NCI-H146 treated with DMSO at 0.1 percent for 48 hours (cell line): ENCODE results near the gene MPIG6B.

ENCODE experiments used
- DNase-seq: peaks from one replicate; lab custom pipeline; 2025; ENCODE audit not compliant: unreplicated experiment; lab: John Stamatoyannopoulos, UW

The MPIG6B gene

DNA sequence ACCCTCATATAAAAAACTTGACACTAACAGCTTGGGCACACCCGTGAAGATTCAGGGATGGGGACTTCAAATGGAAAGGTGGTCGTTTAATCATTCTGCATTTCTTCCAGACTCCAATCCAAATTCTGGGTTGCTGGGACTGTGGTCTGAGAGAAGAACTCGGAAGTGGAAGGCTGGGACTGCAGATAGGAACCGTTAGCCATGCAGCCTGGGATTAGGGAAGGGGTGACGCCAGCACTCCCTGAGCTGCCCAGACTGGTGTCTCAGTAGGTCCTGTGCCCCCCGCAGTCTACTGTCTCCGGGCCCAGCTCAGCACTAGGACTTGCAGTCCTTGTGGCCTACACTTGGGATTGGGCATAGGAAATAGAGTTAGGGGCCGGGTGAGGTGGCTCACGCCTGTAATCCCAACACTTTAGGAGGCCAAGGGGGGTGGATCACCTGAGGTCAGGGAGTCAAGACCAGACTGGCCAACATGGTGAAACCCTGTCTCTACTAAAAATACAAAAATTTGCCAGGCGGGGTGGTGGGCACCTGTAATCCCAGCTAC, 13.7 kb downstream of the MPIG6B start:
- DNase-seq, result no peak

DNA sequence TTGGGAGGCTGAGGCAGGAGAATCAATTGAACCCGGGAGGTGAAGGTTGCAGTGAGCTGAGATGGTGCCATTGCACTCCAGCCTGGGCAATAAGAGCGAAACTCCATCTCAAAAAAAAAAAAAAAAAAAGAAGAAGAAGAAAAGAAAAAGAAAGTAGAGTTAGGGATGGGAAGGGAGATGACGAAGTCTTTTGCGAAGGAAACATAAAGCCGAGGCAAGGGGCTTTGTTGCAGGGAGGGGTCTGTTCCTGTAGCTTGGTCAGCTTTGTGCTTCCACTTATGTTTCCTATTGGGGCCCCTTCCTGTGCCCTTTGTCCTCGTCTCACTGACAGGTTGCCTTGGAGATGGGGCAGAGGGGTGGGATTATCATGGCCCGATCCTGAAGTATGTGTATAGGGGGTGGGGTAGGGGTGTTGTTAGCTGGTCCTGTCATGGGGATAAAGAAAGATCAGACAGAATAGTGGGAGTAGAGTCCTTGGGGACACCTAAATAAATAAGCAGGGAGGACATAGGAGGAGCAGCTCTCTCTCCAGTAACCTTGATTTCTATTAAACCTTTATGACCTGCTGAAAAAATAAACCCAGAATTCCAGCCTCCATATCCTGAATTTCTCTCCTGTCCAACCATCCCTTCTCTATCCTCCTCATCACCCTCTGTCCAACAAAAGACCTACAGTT, 14.3 kb downstream of the MPIG6B start:
- peak; percentile 77 for DNase-seq

- peak; percentile 43 for DNase-seq
These were observed 15.1 kb downstream of the MPIG6B start for GRCh38 chr6:31737991-31738979.

- peak; percentile 97 for DNase-seq
These were observed 16.6 kb downstream of the MPIG6B start, which contains the start of gene MSH5 for GRCh38 chr6:31739639-31740396. Gene MSH5 (plus strand): TSS chr6:31740005. CDS start chr6:31740467, 462 bp downstream.

DNA sequence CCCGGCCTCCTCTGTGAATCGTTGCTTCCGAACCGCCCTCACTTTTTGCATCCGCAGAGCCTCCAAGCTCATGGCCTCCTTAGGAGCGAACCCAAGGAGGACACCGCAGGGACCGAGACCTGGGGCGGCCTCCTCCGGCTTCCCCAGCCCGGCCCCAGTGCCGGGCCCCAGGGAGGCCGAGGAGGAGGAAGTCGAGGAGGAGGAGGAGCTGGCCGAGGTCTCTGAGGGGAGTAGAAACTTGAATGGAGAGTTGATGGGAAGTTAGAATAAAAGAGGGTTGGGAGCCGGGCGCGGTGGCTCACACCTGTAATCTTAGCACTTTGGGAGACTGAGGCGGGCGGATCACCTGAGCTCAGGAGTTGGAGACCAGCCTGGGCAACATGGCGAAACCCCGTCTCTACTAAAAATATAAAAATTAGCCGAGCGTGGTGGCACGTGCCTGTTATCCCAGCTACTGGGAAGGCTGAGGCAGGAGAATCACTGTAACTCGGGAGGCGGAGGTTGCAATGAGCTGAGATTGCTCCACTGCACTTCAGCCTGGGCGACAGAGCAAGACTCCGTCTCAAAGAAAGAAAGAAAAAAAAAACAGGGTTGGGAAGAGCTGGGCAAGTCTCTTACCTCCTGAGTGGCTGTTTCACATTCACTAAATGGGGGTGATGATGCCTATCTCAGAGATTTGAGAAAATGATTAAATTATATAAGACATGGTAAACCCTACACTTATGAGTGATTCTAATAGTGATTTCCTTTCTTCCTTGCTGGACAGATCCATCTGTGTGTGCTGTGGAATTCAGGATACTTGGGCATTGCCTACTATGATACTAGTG, 17.4 kb downstream of the MPIG6B start:
- no peak for DNase-seq

- DNase-seq, result no peak
These were observed 18.6 kb downstream of the MPIG6B start for GRCh38 chr6:31741815-31742214.

DNA sequence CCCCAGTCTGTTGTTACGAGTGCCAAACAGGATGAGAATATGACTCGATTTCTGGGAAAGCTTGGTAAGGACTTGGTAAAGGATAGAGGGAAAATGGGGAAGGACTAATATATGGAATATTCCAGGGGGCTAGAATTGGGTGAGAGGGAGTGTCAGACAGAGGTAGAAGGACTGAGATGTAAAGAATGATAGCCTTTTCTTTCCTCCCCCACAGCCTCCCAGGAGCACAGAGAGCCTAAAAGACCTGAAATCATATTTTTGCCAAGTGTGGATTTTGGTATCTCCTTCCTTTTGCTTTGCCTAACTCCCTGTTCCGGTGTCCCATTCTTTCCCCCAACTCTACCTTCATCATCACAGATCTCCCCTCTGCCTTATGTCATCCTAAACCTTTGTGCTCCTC, 19.7 kb downstream of the MPIG6B start:
- no peak for DNase-seq

DNA sequence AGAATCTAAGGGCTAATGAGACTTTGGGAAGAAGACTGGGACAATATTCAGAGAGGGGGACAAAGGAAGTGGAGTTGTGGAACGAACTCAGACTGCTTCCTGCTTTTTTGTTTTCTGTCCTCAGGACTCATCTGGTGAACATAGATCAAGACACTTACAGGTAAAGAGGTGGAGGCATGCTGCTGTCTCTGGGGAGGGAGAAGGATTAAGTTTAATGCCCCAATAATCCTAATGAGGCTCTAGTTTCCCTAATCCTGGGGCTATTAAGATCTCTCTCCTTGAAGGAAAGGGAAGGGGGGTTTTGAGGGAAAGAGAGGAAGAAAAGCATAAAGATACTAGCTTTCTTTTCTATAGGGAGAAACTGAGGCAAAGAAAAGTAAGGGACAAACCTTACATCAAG, 21.2 kb downstream of the MPIG6B start:
- no peak for DNase-seq

DNA sequence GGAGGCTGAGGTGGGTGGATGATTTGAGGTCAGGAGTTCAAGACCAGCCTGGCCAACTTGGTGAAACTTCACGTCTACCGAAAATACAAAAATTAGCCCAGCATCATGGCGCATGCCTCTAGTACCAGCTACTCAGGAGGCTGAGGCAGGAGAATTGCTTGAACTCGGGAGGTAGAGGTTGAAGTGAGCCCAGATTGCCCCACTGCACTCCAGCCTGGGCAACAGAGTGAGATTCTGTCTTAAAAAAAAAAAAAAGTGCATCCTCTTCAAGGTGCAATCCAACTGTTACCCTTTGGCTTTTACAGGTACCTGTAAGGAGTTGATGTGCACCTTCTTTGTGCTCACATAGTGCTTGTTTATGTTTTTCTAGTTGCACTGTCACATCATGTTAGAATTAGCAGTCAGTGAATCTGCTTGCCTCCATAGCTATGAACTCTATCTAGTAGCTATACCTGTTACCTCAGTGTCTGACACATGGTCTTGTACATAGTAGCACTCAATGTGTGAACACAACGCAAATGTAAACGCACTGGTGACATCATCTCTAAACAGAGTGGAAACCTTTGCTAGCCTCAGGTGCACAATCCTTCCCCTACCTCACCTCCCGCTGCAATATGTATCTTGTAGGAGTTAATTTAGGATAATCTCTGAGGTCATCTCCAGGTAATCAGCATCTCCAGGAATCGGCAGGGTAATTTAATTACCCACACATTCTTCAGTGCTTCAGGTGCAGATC, 26.3 kb downstream of the MPIG6B start:
- no peak for DNase-seq

DNA sequence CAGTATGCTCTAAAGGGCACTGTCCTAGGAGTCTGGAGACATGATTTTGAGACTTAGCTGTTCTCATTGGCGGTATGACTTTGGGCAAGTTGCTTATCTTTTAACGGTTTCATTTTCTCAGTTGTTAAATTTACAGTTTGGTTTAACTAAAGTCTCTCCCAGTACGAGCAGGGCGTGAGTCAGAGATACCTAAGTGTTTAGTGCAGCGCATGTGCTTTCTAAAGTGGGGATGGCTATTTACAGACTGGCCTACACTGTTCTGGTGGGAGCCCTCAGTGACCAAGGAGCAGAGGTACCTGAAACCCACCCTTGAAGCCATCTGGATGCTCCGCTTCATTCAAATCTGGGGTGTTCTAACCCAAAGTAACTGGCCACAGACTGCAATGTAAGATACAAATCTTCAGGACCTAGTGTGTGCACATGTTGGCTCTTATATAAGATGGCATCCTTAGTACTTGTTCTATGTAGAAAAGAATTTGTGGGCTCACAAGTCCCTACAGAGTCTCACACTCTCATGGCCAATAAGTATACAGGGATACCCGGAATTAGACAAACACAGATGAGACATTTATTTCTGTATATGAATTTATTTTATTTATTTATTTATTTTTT, 27.3 kb downstream of the MPIG6B start:
- DNase-seq, result no peak

GRCh38 chr6:31752739-31753319, 29.7 kb downstream of the MPIG6B start:
- no peak for DNase-seq

DNA sequence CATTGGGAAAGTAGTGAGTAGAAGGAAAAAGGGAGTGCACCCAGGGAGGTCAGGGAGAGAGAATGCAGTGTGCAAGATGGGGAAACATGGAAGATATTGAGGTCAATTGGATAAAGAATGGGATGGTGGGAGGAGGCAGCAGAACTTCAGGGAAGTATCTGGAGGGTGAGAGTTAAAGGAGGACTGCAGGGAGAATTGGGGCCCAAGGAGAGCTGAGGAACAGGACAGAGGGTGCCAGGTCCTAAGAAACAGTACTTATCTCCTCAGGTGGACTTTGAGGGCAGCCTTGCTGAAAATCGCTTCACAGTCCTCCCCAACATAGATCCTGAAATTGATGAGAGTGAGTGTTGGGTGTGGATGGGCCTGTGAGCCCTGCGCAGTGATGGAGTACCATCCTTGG, 35.1 kb downstream of the MPIG6B start:
- no peak for DNase-seq

DNA sequence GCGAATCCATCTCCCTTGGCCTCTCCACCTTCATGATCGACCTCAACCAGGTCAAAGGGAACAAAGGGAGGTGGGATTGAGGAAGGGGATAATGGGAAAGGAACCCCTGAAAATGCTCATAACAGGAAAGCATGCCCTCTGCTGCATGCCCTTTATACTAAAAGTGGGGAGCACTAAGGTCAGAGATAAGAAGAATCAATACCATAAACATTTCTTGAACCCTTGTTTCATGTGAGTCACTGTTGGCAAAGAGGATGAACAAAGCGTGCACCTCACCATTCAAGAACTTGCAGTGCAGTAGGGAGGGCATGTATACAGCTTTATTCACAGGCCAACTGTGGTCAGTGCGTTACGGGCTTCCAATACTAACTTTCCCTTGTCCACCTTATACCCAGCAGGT, 37.6 kb downstream of the MPIG6B start:
- no peak for DNase-seq

DNA sequence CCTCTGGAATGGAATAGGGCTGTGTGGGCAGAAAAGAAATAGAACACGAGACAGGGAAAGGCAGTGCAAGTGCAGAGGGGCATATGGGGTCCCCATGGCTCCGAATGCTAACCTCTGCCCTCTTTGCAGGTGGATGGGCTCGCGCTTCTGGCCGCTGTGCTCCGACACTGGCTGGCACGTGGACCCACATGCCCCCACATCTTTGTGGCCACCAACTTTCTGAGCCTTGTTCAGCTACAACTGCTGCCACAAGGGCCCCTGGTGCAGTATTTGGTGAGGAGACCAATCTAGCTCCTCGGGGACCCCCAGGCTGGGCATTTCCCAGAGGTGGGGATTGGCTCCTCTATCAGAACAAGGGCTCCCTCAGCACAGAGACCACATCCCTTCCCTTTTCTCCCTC, 38.2 kb downstream of the MPIG6B start:
- no peak for DNase-seq

- no peak for DNase-seq
These were observed 39.2 kb downstream of the MPIG6B start, which contains the start of gene SAPCD1 for GRCh38 chr6:31762356-31762755. Gene SAPCD1 (plus strand): TSS chr6:31762656. CDS start chr6:31763055, 399 bp downstream.

DNA sequence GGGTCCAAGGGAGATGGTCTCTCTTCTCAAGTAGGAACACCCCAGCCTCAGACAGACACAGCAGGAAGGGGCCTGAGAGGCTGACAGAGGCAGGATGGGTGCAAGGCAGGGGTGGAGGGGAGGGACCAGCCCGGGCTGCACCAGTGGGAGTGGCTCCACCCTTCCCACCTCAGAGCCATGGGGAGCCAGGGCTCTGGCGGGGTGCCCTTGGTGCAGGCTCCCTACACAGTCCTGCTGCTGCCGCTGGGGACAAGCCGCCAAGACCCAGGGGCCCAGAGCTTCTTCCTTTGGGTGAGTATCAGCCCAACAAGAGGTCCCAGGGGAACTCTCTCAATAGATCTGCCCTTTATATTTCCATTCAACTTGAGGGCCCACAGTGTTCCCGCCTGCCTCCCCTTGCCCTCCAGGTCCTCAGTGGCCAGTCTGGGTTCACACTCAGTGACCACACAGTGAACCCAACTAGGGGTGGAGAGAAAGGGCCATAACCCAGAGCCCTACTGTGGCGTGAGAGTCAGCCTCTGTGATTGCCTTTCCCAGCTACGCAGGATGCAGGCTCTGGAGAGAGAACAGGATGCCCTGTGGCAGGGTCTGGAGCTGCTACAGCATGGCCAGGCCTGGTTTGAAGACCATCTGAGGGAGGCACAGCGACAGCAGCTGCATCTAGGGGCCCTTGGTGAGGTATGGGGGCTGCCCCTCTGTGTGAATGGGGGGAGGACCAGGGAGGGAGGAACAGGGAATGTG, 39.9 kb downstream of the MPIG6B start:
- no peak for DNase-seq

DNA sequence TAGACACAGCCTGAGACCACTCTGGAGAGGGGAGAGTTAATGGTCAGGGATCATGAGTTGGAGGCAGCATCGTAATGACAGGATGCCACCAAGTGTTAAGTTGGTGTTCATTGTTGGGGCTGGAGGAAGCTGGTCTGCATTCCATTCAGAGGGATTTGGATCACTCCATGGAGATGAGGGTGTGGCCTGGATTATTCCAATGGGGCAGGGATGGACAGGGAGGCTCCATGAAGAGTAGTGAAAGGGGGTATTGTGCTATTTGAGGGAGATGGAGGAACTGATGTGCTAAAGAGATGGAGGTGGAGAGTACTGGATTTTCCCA, 40.4 kb downstream of the MPIG6B start:
- DNase-seq, result no peak

GRCh38 chr6:31764198-31764597, 41.0 kb downstream of the MPIG6B start:
- DNase-seq, result no peak
